SK-N-MC (cell line): ENCODE data around the gene COL9A1.

Experiments used
- DNase-seq: peaks from one replicate; pipeline ENCODE4 v3.0.0-alpha.2; 2011; ENCODE audit warnings: low read depth, low spot score
- H3K27ac ChIP-seq: fragments of 200-600 bp; sonication (generic); 2 replicates; pipeline ENCODE4 v1.5.1; 2016; ENCODE audit warnings: mixed run types
- H3K36me3 ChIP-seq: fragments of 200-600 bp; sonication (generic); 2 replicates; pipeline ENCODE4 v1.6.1; 2017; ENCODE audit warnings: antibody characterized with exemption, low read length, mixed read lengths; ENCODE audit not compliant: insufficient read depth
- H3K4me3 ChIP-seq: fragments of 200-600 bp; sonication (generic); 2 replicates; pipeline ENCODE4 v1.5.1; 2016
- H3K9ac ChIP-seq: fragments of 200-600 bp; sonication (generic); 2 replicates; pipeline ENCODE4 v1.8.0; 2017; ENCODE audit warnings: mixed run types, mixed read lengths; ENCODE audit not compliant: insufficient read length
- H3K9me3 ChIP-seq: fragments of 200-600 bp; sonication (generic); 2 replicates; pipeline ENCODE4 v1.6.1; 2017; ENCODE audit warnings: low read depth, mild to moderate bottlenecking, antibody characterized with exemption, low read length, moderate library complexity, mixed read lengths
- EZH2 ChIP-seq: fragments of 200-600 bp; sonication (generic); IDR thresholded peaks from one replicate; pipeline ENCODE4 v1.6.1; 2017; ENCODE audit warnings: antibody characterized with exemption
- FOXP2 ChIP-seq: optimal IDR thresholded peaks from 2 replicates; pipeline ENCODE3; 2011; ENCODE audit warnings: mild to moderate bottlenecking, moderate library complexity; ENCODE audit not compliant: insufficient read depth; ENCODE audit errors: extremely low read length, control extremely low read depth
- POLR2AphosphoS5 ChIP-seq: IDR thresholded peaks from 2 replicates; pipeline ENCODE4 v1.6.1; 2012; ENCODE audit warnings: mild to moderate bottlenecking, low read depth, low read length, borderline replicate concordance

COL9A1 gene

GRCh38 chr6:70231311-70231710, 71.6 kb downstream of the COL9A1 start:
- Histone ChIP-seq H3K9ac (no peak overlapping the region), H3K36me3 (no peaks in the 10 kb centered on the region), H3K27ac (no peak overlapping the region), H3K4me3 (no peak overlapping the region), H3K9me3 (no peaks in the 10 kb centered on the region)
- TF ChIP-seq POLR2AphosphoS5 (no peak), FOXP2 (no peak), EZH2 (no peak)
- no peak for DNase-seq

GRCh38 chr6:70225055-70225454, 77.8 kb downstream of the COL9A1 start:
- no peak overlapping the region for H3K9ac ChIP-seq
- no peak for DNase-seq
- no peak overlapping the region for H3K27ac ChIP-seq
- H3K9me3 ChIP-seq: no peaks in the 10 kb centered on the region
- H3K4me3 ChIP-seq: no peak overlapping the region
- TF ChIP-seq POLR2AphosphoS5: no peak
- no peak for TF ChIP-seq EZH2
- TF ChIP-seq FOXP2: no peak
- H3K36me3 ChIP-seq: no peaks in the 10 kb centered on the region

DNA sequence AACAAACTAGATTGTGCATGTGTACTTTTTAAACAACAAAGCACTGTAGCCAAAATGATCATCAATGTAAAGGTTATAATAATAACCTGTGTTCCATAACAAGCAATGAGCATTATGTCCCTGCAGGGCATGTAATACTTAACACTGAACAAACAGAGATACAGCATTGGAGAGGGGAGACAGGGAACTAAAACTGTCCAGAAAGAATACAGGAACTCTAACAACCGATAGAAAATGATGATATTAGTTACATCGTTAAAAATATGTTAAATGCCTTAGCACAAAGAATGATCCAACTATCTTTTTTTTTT, 80.5 kb downstream of the COL9A1 start:
- Histone ChIP-seq H3K27ac (no peak overlapping the region), H3K9ac (no peak overlapping the region), H3K9me3 (no peaks in the 10 kb centered on the region), H3K36me3 (no peaks in the 10 kb centered on the region), H3K4me3 (no peak overlapping the region)
- DNase-seq: no peak
- TF ChIP-seq POLR2AphosphoS5 (no peak), EZH2 (no peak), FOXP2 (no peak)

DNA sequence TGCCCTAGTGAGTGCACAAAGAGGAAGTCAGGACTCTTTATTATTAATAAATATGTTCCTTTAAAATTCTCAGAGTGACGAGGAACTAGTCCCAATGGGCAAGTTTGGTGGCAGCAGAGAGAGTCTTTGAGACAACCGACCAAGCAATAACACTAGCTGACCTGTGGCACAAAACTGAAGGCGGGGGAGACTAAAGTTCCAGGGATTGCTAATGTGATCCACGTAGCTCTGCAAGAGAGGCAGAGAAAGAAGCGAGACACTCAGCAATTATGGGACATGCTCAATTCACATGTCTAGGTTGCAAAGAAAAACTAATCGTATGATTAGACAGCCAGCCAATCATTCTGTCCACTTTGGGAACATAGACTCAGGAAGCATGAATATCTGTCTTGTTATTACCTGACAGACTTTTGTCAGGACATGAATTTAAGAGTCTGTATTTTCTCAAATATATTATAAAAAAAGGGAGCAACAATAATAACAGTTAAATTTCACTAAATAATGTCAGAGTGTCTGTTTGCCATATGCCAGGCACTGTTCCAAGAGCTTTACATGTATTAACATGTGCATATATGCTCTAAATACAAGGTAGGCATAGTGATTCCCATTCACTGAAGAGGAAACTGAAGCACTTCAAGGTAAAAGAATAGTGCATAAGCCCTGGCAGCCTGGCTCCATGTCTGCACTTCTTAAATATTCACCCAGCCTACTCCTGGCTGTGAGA, 81.0 kb downstream of the COL9A1 start:
- Histone ChIP-seq H3K36me3 (no peaks in the 10 kb centered on the region), H3K9ac (no peak overlapping the region), H3K4me3 (no peak overlapping the region), H3K27ac (no peak overlapping the region), H3K9me3 (no peaks in the 10 kb centered on the region)
- DNase-seq: no peak
- TF ChIP-seq FOXP2: no peak
- no peak for TF ChIP-seq EZH2
- TF ChIP-seq POLR2AphosphoS5: no peak

DNA sequence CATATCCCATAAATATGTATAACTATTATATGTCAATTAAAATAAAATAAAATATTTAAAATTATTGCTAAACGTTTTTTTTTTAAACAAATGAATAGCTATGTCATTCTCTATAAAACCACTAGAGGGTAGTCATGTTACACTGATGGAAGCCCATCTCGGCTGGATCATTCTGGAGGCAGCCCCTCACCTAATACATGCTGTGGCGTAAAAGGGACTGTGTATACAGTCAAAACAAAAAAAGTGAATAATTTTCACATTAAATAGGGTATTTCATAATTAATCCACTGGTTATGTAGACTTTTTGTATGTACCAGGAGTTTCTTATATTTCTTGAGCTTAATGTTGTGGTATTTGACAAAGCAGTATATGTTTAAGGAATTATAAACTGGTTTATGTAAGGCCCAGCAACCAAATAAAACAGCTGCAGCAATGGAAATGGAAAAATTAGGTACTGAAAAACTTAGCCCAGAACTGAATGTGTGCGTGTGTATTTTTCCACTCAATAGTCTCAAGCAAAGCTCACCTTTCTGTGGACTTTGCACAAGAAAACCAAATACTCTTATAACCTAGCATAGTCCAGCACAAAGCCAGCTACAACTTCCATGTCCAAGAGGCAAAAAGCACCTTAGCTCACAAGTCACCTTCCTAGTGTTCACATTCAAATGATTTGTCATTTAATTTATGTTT, 81.7 kb downstream of the COL9A1 start:
- Histone ChIP-seq H3K9me3 (no peaks in the 10 kb centered on the region), H3K27ac (no peak overlapping the region), H3K9ac (no peak overlapping the region), H3K4me3 (no peak overlapping the region), H3K36me3 (no peaks in the 10 kb centered on the region)
- DNase-seq: no peak
- no peak for TF ChIP-seq EZH2
- no peak for TF ChIP-seq FOXP2
- no peak for TF ChIP-seq POLR2AphosphoS5

GRCh38 chr6:70219943-70220613, 82.8 kb downstream of the COL9A1 start:
- no peak for DNase-seq

GRCh38 chr6:70216767-70217166, 86.1 kb downstream of the COL9A1 start:
- H3K9ac ChIP-seq: no peak overlapping the region
- DNase-seq: no peak
- H3K27ac ChIP-seq: no peak overlapping the region
- H3K9me3 ChIP-seq: no peaks in the 10 kb centered on the region
- no peak overlapping the region for H3K4me3 ChIP-seq
- no peak for TF ChIP-seq EZH2
- no peak for TF ChIP-seq FOXP2
- no peak for TF ChIP-seq POLR2AphosphoS5
- H3K36me3 ChIP-seq: no peaks in the 10 kb centered on the region

More at GRCh38 chr6:70219943-70220613, 82.8 kb downstream of the COL9A1 start:
- no peak for TF ChIP-seq EZH2
- TF ChIP-seq FOXP2: no peak
- no peak for TF ChIP-seq POLR2AphosphoS5
- Histone ChIP-seq H3K27ac (no peak overlapping the region), H3K36me3 (no peaks in the 10 kb centered on the region), H3K9me3 (no peaks in the 10 kb centered on the region), H3K9ac (no peak overlapping the region), H3K4me3 (no peak overlapping the region)

- Histone ChIP-seq H3K9ac (peak overlapping the region; percentile 2), H3K36me3 (no peaks in the 10 kb centered on the region), H3K4me3 (no peak overlapping the region; the same call in 1 of the 2 replicates), H3K9me3 (no peaks in the 10 kb centered on the region), H3K27ac (0 out of 2 replicates have a peak overlapping the region, but pooled peaks have one; percentile 16)
- peak; percentile 64 for DNase-seq
- TF ChIP-seq POLR2AphosphoS5: peak; percentile 63; the same call in 1 of the 2 replicates
- peak; percentile 28 for TF ChIP-seq FOXP2
- TF ChIP-seq EZH2: no peak
Measured at GRCh38 chr6:70215460-70216108, 87.3 kb downstream of the COL9A1 start.
